IPS-NIHi7 (cell line): ENCODE data around the gene STARD10.

Source experiments
- DNase-seq: peaks from one replicate; pipeline ENCODE4 v3.0.0; 2012; ENCODE audit warnings: mixed read lengths; ENCODE audit errors: extremely low spot score

The STARD10 gene

DNA sequence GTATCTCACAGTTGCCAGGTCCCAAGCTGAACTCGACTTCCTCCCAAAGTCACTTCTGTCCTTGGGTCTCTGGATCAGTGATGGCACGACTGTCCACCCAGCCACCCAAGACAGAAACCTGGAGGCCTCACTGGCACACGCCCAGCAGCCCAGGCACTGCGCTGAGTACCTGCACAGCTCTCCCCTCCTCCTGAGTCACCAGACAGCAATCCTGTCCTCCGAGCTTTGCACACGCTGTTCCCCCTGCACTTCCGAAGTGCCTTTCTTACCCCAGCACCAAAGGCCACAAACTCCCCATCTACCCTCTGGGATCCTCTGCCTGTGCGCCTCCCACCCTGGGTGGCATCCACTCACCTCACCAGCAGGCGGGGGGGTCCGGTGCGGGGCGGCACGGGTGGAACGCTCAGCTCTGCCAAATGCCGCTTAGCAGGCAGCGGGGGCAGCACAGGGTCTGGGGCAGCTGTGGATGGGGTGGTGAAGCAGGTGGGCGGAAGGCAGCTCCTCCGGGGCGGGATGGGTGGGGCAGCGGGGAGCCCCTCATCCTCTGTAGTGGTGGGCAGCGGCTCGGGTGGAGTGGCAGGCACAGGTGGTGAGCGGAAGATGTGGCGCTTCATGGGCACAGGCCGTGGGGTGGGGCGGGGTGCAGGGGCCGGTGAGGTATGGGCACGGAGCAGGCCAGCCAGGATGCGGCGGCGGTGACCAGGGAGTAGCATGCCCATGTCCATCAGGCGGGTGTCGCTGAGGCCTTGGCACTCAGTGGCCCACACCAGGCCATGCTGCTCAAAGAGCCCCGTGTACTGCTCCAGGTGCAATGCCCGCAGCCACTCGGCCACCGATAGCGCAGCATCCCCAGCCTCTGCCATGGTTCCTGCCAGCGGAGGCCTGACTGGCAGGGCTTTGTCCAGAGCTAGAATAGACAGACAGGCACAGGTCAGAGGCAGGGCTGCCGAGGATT, 67.3 kb downstream of the STARD10 start:
- DNase-seq = no peak

DNA sequence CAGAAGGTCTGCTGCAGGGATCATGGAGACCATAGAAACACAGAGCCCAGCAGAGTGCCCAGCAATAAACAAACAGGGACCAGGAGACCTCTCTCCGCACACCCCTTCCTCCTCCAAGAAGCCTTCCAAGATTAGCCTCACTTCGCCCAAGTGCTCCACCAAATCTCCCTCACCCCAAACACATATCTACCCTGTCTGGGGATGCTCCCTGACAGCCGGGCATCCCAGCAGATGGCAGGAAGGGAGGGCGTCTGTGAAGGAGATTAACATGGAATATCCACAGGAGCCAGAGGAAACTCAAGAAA, 68.2 kb downstream of the STARD10 start:
- DNase-seq = no peak

DNA sequence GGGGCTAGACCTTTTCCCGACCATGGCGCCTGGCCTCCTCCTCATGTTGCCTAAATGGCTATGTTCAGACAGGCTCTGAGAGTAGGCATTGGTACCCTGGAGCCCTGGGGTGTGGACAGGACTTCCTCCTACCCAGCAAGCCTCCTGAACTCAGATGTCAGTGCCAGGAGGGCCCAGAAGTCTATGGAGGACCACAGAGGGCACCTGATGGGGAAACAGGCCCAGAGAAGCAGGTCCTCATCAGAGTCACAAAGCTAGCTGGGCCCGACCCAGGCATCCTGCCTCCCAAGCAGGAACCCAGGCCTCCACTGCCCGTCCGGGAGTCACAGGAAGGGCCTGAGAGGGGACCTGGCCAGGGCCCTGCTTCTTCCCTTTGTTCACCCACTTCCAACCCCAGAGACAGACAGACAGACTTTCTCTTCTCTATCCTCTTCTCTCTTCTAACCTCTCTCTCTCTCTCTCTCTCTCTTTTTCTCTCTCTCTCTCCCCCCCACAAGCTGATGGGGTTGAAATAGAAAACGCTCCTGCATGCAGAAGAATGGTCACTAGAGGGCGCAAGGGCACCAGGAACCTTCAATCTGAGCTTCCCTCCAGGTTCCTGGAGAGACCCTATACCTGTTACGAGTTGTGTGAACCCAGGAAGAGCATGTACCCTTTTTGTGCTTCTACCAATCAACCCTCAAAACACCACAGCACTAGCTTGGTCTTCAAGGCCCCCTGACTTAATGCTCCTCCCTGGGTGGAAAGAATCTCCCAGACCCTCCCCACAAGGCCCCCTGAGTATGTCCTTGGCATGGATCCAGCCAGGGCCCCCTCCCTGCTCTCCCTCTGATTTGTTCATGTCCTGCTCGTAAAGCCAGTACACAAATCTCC, 68.8 kb downstream of the STARD10 start:
- DNase-seq = peak; percentile 83

DNA sequence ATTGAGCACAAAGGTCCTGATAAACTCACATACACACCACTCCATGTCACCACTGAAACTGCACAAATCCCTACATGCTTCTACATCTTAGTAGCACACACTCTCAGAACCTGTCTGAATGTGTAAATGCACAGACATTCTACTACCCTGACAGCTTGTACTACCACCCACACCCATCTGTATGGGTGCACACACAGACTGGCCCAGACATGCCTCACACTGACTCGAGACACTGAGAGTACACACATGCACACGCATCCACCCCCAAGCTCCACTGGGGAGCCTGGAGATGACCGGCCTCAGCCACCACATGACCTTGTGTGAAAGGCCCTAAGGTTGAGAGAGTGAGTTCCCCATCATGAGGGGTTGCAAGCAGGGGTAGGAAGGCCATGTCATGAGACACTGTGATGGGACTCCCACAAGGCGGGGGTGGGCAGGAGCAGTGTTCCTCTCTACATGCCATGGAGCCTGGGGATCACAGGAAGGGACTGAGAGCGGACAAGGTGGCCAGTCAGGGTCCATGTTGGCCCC, 69.8 kb downstream of the STARD10 start:
- DNase-seq = no peak

DNA sequence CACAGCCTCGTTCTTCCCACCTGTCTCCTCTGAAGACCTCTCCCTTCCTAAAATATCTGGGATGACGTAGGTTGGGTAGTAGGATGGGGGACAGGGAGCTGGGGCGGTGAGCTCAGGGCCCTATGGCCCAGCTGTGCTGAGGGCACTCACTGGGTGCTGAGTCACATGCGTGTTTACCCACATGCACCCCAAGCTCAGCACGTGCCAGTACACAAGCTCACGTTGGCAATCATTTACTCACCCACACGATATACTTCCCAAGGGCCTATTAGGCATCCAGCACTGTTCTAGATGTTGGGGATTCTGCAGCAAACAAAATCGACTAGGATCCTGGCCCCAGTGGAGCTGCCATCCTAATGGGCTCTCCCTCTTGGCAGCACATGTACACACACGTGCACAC, 70.3 kb downstream of the STARD10 start:
- no peak for DNase-seq

DNA sequence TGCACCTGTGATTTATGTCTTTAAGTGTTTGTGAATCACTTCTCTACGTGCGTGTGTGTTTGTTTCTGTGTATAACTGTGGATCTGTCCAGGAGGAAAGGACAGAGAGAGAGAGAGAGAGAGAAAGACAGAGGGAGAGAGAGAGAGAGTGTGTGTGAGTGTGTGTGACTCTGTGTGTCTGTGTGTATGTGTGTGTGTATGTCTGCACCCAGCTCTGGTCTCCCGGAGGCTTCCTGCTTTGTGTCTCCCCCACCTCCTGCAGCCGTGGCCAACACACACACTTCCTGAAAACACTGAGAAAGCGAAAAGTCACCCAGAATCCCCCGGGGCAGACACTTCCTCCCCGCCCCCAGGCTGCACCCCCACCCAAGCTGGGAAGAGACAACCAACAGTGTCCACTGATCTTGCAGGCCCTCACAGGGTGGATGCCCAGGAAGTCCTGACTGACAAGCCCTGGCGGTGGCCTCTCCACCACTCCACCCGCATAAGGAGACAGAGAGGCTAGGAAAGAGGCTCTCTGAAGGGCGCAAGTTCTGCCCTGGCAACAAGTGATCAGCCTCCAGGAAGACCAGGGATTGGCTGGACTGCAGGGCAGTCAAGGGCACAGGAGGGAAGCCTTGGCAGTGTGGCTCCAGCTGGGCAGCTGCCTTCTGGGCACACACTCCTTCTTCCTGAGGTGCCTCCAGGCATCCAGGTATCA, 71.6 kb downstream of the STARD10 start:
- DNase-seq = peak; percentile 82

DNA sequence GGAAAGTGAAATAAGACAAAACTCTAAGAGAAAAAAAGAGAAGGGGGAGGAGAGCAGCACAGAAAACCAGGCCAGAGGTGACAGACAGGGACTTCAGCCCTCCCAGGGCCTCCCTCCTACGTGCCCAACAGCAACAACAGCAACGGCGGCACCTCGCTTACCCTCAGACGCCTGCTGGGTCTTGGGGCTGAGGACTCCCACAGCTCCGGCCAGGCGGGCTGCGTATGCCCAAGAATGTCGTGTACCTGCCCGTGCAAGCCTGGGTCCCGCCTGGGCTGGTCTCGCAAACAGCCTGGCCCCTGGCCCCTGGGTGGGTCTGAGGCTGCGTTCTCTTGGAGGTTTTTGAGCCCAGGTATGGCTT, 72.2 kb downstream of the STARD10 start:
- DNase-seq = no peak

DNA sequence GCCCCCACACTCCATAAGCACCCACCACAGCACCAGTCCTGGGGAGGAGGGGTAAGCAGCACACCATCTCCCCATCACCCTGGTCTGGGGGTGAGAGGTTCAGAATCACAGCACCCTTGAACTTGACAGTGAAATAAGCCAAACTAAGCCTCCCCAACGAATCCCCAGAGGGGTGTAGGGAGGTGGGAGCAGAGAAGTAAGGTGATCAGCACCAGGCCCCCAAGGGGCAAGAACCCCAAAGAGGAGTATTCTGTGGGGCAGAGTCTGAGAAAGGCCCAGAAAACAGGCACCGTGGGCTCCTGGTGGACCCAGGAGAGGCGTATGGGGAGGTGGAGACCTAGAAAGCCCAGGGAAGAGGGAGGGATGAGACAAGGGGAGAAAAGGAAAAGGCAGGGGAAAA, 72.6 kb downstream of the STARD10 start:
- no peak for DNase-seq

DNA sequence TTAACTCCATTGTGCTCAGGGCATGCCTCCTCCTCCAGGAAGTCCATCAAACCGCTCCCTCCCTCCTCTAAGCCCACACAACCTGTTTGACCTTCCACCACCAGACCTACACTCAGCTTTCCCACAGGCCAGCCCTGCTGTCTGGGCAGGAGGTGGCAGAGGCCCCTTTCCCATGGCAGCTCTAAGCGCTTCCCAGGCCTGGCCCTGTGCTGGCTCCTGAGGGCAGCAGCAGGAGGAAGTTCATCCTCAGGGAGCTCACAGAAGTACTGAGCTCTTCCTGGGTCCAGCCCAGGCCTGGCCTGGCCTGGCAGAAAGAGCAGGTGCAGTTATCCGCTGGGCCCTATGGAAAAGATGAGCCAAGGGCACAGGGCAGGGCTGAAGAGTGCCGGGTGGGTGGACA, 73.1 kb downstream of the STARD10 start:
- DNase-seq = no peak

DNA sequence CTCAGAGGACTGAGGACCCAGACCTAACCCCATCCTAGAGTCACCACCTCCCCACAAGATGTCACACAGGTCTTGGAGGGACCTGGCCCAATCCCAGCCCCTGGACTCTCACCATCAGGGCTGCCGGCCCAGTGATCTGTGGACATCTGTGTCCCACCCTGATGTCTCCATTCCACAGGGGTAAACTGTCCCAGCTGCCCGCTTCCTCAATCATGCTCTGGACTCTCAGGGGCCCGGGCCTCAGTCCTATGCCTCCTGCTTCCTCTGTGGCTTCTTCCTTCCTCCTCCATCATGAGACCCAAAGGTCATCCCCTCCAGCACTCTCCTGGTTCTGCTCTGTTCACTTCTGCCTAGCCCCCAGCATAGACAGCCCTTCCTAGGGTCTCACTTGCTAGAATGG, 73.8 kb downstream of the STARD10 start:
- no peak for DNase-seq

DNA sequence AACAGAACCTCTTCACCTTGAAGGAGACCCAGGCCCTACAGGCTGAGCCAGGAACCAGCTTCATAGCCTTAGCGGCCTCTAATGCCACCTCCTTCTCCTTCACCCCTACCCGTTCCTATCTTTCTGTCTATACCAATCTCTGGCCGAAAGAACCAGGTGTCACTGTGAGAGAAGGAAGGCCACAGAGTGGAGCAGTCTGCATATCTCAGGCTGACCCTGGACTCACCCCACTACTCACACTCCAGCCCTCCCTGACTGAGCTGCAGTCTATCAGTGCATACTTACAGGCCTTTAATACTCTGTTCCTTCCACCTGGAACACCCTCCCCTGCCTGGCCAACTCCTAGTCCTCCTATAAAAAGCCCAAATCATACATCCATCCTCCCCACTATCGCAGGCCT, 74.3 kb downstream of the STARD10 start:
- DNase-seq = no peak

DNA sequence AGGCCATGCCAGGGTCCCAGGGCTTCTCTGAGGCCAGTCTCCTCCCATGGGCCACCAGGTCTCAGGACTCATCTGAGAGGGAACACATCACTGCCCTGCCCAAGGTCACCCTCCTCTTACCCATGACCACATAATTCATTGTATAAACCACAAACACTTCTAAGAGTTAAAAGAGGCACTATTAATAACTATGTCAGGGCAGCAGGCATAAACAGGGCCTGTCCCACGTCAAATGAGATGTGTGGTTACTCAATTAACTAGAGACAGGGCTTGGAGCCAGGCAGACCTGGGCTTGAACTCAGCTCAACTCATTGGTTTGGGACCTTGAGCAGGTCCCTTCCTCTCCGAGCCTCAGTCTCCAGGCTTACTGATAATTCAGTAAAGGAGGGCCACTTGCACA, 74.7 kb downstream of the STARD10 start:
- no peak for DNase-seq

DNA sequence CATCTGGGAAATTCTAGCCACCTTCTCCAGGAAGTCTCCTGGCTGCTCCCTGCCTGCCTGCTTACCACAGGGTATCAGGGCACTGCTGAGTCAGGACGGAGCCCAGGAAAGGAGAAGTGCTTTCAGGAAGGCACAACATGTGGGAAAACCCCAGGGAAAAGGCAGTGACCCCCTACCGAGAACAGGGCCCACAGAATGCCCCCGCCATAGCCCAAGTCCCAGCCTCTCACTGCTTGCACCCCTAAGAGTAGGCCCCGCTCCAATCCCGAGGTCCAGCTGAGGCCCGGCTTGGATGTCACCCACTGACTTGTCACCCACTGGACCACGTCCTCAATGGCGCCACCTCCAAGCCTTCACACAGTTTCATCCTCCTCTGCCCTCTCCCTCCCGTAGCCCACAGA, 75.7 kb downstream of the STARD10 start:
- DNase-seq = no peak

DNA sequence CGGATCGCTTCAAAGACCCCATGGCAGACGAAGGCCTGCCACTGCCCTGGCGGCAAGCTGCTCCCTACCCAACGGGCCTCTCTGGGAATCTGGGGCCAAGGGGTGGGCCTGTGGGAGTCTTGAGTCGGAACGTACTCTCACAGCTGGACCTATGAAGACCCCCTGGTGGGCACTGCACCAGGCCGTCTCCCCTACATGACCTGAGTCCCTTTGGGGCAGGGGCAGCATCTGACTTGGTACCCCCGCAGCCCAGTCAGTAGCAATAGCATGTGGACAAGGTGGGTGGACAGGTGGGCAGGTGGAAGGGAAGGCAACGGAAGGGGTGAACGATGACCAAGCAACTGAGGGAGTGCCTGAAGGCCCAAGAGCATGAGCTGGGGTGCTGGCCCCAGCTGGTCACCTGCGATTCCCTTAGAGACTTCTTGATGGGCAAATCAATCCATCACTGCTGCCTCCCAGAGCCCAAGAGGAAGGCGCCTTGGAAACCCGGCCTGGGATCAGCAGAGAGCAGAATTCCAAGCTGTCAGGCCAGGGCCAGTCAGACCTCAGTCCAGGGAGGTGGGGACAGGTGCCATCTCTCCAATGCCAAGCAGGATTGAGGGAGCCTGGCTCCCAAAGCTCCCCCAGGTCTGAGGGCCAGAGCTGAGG, 76.9 kb downstream of the STARD10 start:
- no peak for DNase-seq

DNA sequence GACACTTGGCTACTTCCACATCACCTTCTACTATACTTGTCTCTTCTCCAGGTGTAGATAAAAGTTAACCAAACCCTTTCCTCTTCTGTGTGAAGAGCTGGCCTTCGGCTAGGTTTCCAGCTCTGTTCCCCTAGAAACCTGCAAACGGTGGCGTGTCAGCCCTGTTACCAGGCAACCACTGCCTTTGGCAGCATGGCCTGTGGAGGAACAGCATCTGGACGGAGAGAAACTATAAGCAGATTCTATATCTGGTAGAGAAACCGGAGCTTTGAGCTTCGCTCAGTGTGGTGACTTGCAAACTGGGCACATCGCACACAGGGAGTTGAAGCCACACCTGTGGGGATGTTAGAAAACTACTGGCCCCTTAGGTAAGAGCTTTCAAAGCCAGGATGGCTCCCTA, 77.6 kb downstream of the STARD10 start:
- DNase-seq = no peak

DNA sequence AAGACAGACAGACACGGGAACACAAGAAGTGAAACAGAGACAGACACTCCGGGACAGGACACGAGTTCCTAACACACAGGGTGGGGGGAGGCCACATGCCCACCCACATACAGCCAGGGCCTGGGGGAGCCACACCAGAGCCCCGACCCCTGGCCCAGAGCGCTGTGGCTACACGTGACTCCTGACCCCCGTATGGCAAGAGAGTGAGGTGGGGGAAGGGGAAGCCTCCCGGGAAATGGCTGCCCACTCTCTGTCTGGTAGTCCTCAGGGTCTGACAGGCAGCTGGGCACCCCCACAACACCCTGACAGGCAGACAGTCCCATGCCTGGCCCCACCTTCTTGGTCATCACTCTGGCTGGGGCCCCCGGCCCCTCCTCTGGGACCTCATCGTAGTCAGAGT, 81.0 kb downstream of the STARD10 start:
- no peak for DNase-seq

DNA sequence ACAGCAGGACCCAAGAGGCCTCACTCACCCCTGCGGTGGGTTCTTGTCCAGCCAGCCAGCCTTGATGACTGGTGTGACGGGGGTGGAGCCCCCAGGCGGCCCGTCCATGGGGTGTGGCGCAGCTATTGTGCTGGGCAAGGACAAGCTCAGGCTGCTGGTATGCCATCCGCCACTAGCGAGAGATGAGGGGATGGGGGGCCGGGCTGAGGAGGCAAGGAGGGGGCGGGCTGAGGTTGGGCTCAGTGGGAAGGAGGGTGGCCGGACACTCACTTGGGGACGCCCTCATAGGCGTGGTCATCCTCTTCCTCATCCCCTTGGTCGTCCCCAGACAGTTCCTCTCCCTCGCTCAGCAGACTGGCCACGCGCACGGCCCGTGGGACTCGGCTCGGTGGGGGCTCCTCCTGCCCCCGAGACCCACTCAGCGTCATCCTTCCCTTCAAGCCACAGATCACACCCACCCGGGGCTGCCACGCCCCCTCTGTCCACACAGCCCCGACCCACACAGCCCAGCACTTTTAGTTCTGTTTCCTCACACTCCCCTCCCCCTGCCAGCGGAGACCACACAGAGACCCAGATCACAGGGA, 81.6 kb downstream of the STARD10 start:
- DNase-seq = no peak

DNA sequence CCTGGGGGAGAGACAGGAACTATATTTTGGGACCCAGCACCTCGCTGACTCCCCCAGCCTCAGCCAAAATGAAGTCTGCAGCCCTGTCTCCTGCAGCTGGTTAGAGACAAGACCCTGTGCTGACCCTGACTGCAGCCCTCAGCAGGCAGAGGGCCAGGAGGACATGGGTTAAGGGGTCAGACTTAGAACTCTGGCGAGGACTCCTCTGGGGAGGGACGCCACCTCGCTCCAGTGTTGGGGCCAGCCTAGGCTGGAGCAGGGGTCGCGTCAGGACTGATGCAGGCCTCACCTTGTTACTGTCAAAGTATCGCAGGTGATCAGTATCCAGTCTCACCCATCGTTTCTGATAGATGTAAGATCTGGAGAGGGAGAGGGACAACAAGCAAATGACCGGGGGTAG, 82.7 kb downstream of the STARD10 start:
- no peak for DNase-seq

DNA sequence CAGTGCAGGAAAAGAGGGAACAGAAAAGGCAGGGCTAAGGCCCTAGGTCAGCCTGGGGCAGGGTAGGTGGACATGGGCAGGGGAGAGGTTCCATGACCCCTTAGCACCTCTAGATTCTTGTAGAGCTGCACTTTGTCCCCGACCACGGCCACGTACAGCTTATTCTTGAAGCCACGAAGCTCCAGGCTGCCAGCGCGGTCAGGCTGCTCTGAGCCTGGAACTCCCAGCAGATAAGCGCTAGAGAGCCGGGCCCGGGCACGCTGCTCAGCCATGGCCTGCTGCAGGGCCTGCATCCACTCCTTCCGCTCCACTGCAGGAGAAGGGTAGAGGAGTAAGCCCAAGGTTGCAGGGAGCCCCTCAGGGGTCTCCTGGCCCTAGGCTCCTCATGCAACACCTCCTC, 83.6 kb downstream of the STARD10 start:
- DNase-seq = no peak

DNA sequence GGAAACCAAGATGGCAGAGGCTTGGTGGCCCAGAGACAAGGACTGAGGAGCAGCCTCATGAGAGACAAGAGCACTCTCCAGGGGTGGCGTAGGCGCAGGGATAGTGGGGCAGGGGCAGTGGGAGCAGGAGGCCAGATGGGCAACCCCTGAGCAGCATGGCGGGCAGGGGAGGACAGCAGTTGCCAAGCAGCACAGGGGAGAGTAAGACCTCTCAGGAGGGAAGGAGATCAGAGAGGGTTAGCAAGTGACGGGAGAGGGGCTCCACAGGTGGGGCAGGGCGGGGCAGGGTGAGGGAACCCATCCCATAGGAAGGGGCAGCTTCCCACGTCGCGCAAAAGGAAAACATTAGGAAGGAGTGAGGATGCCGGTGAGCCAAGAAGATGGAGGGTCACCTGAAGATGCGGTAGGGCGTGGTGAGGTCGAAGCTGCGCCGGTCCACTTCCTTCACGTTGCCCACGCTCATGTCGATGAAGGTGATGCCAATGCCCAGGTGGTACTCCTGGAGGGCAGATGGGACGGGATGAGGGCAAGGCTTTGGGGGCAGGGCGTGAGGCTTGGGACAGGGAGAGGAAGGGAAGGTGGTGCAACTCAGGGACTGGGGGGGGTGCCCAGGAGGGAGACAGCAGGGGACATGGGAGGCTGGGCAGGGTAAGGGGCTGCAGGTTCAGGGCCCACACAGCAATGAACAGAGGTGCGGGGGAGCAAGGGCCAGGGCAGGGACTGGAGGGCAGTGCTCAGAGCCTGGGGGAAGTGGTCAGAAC, 84.2 kb downstream of the STARD10 start:
- DNase-seq = no peak

DNA sequence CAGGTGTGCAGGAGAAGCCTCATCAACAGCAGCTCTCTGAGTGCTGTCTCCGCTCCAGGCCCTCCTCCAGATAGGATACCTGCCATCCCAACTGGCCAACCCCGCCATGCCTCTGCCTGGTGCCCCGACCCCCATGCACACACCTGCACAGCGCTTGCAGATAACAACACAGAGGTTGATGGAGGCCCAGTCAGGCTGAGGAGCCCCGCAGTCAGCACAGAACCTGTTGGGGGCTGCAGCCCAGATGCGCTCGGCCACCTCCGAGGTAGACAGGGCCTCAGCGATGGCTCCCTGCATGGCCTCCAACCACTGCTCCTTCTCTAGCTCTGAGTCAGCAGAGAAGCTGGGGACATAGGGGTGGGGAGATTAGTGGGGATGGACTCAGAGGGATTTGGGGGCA, 86.8 kb downstream of the STARD10 start:
- DNase-seq = no peak
